ENCODE data around the gene AVPR1A.

GRCh38 chr12:63093711-63094110, 57.3 kb downstream of the AVPR1A start:
- TF ChIP-seq CTCF (IDR thresholded peaks at IDR 0.05; ENCODE audit: insufficient read depth, low read length) (no peak), GABPA (IDR thresholded peaks at IDR 0.05; ENCODE audit: low read depth) (no peak), POLR2AphosphoS5 (IDR thresholded peaks at IDR 0.05; ENCODE audit: low read depth) (no peak)
